Sigmoid colon (tissue), 4 donors: ENCODE measurements around the gene MDFI.

ENCODE experiments used
- POLR2A ChIP-seq, 2 donors: fragments of 450-650 bp; IDR thresholded peaks; one replicate each; pipeline ENCODE4 v1.6.1; 2016; ENCODE audit warnings: antibody characterized with exemption in 2 of 2, mild to moderate bottlenecking in 2 of 2, moderate library complexity in 2 of 2
- POLR2AphosphoS5 ChIP-seq, 4 donors: sonication (generic); formaldehyde crosslinking; IDR thresholded peaks; one replicate each; pipeline ENCODE4 v1.6.1; 2017; ENCODE audit warnings: antibody characterized with exemption in 4 of 4
- TF ChIP-seq, protein P1 (sequence below), 4 experiments: fragments of 450-650 bp in 3 of 4; fragments of 200-600 bp in 1 of 4; IDR thresholded peaks; one replicate each; pipeline ENCODE4 v1.5.1; 2016 to 2019; ENCODE audit warnings: antibody characterized with exemption in 4 of 4, mild to moderate bottlenecking in 3 of 4, moderate library complexity in 2 of 4

DNA sequence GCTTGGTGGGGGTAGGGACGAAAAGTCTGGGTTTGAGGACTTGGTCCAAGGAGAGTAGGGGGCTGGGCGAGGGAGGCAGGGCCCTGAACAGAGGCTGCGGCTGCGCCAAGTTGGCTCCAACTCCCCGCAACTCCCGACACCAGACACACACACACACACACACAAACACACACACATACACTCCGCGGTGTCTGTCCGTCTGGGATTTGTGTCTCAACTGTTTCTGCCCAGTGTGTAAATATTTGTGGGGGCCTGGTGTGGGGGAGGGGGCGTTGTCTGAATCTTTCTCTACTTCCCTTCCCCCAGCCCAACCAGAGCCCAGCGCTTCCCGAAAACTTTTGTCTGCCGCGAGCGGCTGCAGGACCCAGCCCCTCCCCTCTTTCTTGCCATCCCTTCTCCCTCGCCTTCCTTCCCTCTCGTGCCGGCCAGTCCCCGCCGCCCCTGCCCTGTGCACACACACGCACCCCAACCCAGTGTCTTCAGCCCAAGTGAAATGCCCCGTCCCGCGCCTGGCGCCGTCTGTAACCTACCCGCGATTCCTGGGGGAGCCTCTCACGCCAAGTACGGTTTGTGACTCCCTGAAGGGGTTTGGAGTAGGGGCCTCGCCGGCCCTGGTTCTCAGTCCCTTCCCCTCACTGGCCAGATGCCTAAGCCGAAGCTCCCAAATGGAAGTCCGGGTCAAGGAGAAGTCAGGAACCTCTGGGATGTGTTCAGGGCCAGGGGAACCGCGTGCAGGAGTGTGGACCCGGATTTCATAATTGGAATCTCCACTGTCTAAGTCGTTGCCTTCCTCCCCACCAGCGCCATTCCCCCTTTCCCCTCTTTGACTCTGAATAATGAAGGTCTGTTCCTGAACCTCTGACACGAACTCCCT lies 904 bp downstream of the MDFI start:
- TF ChIP-seq, protein P1, sequence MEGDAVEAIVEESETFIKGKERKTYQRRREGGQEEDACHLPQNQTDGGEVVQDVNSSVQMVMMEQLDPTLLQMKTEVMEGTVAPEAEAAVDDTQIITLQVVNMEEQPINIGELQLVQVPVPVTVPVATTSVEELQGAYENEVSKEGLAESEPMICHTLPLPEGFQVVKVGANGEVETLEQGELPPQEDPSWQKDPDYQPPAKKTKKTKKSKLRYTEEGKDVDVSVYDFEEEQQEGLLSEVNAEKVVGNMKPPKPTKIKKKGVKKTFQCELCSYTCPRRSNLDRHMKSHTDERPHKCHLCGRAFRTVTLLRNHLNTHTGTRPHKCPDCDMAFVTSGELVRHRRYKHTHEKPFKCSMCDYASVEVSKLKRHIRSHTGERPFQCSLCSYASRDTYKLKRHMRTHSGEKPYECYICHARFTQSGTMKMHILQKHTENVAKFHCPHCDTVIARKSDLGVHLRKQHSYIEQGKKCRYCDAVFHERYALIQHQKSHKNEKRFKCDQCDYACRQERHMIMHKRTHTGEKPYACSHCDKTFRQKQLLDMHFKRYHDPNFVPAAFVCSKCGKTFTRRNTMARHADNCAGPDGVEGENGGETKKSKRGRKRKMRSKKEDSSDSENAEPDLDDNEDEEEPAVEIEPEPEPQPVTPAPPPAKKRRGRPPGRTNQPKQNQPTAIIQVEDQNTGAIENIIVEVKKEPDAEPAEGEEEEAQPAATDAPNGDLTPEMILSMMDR (IDR thresholded peaks at IDR 0.05) = no peak
- no peak for TF ChIP-seq POLR2A (IDR thresholded peaks at IDR 0.05)
- TF ChIP-seq POLR2AphosphoS5 (IDR thresholded peaks at IDR 0.05) = no peak
